Skeletal muscle cell (primary cell): ENCODE measurements around the gene C1orf52.

Experiments
- DNase-seq: peaks from one replicate; pipeline ENCODE4 v3.0.0-alpha.2; 2010; ENCODE audit warnings: low read depth
- H3K4me3 ChIP-seq: 2 replicates; pipeline ENCODE4 v1.5.1; 2011; ENCODE audit warnings: low read depth, mild to moderate bottlenecking, control low read depth, low read length, moderate library complexity

C1orf52 gene

GRCh38 chr1:85243372-85243771, 16.1 kb downstream of the C1orf52 start:
- DNase-seq, result no peak

DNA sequence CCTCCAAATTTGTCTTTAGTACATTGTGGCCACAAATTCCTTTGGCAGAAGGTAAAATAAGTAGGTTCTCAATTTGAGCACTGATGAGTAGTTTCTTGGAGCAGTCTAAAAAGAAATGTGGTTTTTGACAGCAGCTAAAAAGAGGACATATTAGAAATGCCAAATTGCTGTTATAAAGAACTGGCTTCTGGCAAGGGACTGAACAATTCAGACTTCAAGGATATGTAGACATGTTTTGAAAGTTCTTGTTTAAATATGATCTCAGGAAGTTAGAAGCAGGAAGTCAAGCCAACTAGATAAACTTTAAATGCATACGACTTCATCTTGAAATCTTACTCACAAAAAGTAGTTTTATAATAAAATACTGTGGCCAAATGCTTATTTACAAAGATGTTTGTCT, 18.8 kb downstream of the C1orf52 start:
- no peak for DNase-seq

More at GRCh38 chr1:85243372-85243771, 16.1 kb downstream of the C1orf52 start:
- no peak overlapping the region for H3K4me3 ChIP-seq

DNA sequence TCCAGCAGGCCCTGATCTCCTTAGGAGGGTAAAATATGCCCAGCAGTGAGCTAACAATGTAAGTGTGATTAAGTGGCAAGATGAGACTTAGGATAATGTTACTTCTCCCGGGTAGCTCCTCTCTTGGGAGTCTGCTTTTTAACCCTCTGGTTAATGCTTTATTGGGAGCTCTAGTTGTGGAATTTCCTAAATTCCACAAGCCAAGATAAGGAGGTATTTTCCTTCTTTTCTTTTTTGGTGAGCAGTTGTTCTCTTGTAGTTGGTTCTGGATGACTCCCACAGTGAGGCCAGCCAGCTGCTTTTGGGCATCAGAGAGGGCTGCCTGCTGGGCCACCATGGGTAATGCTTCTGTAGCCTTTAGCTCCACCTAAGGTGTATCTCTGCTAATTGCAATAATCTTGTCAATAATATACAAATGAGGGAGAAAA, 19.3 kb downstream of the C1orf52 start:
- no peak overlapping the region for H3K4me3 ChIP-seq
- no peak for DNase-seq

More for the DNA sequence above, 18.8 kb downstream of the C1orf52 start:
- no peak overlapping the region for H3K4me3 ChIP-seq

- no peak for DNase-seq
- H3K4me3 ChIP-seq, result no peak overlapping the region
These were observed 21.8 kb downstream of the C1orf52 start for GRCh38 chr1:85237613-85238012.

GRCh38 chr1:85230305-85230977, 29.0 kb downstream of the C1orf52 start:
- no peak overlapping the region for H3K4me3 ChIP-seq
- no peak for DNase-seq

DNA sequence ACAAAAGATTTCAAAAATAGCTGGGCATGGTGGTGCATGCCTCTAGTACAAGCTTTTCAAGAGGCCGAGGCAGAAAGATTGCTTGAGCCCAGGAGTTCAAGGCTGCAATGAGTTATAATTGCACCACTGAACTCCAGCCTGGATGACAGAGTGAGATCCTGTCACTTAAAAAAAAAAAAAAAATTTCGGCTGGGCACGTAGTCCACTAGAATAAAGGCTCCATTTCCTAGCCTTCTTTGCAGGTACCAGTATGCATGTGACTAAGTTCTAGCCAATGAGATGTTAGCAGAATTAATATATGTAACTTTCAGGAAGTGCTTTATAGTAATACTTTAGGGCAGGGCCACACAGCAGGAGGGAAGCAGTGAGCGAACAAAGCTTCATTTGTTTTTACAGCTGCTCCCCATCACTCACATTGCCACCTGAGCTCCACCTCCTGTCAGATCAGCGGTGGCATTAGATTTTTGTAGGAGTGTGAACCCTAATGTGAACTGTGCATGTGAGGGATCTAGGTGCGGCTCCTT, 29.8 kb downstream of the C1orf52 start:
- no peak for DNase-seq

GRCh38 chr1:85228972-85229371, 30.5 kb downstream of the C1orf52 start:
- DNase-seq, result no peak
- H3K4me3 ChIP-seq, result no peak overlapping the region

More for the DNA sequence above, 29.8 kb downstream of the C1orf52 start:
- H3K4me3 ChIP-seq, result no peak overlapping the region

- no peak overlapping the region for H3K4me3 ChIP-seq
- DNase-seq, result no peak
These were observed 33.7 kb downstream of the C1orf52 start for GRCh38 chr1:85225624-85226380.

DNA sequence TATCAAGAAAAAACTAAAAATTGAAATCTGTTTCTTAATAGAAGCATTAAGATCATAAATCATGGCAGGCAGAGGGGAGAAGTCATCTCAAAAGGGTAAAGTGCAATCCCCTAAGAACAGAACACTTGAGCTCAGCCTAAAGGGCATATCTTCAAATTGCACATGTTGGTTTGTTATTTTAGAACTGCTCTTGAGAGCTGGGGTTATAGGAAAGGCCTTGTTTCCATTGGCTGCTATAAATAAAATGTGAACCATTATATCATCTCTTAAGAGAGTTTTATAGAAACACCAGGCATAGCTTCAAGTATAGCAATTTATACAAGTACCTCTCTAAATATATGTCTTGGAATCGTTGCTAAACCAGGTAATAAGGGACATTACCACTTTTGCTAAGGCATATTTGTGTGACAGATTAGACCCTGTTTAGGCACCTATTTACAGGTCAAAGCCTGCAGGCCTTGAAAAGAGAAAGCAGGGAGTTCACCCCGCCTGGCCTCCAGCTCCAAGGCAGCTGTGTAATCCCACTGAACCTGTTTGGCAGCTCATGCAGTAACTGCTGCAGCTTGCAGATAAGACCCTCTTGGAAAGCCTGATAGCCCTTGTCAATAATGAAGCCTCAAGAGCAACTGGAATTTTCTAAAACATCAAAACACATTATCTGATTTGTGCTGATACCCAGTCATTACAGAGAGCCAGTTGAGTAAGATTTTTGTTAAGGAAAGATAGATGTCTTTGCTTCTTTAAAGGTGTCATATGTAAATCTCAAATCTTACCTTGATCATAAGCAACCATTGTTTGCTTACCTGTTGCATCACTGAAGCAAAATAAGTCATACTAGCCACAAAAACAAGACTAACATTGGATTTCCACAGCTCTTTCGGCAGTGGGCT, 34.5 kb downstream of the C1orf52 start:
- no peak for DNase-seq
- no peak overlapping the region for H3K4me3 ChIP-seq

DNA sequence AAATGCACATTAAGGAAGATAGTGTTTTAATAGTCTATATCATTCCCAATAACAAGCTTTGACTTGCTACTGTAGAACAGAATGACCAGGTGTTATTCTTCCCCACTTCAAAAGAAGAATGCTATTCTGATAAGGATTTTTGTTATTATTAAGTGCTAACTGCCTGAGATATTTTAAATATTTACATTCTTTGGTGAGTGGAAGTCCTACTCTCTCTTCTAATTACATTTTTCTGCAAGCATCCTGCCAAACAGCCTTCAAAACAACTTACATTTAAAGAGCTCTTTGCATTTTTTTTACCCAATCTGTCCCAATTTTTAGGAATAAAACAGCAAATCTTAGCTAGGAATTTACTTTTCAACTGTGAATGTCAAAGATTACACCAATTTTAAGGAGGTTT, 35.2 kb downstream of the C1orf52 start:
- DNase-seq, result no peak
- no peak overlapping the region for H3K4me3 ChIP-seq

GRCh38 chr1:85223334-85223733, 36.1 kb downstream of the C1orf52 start:
- H3K4me3 ChIP-seq, result no peak overlapping the region
- no peak for DNase-seq

- H3K4me3 ChIP-seq, result no peak overlapping the region
- DNase-seq, result no peak
These were observed 38.7 kb downstream of the C1orf52 start for GRCh38 chr1:85220756-85221201.

- no peak overlapping the region for H3K4me3 ChIP-seq
- DNase-seq, result no peak
These were observed 39.4 kb downstream of the C1orf52 start for GRCh38 chr1:85219853-85220610.

GRCh38 chr1:85216697-85217096, 42.8 kb downstream of the C1orf52 start:
- DNase-seq, result no peak
- no peak overlapping the region for H3K4me3 ChIP-seq

- DNase-seq, result no peak
- no peak overlapping the region for H3K4me3 ChIP-seq
These were observed 44.8 kb downstream of the C1orf52 start for GRCh38 chr1:85214654-85215053.

DNA sequence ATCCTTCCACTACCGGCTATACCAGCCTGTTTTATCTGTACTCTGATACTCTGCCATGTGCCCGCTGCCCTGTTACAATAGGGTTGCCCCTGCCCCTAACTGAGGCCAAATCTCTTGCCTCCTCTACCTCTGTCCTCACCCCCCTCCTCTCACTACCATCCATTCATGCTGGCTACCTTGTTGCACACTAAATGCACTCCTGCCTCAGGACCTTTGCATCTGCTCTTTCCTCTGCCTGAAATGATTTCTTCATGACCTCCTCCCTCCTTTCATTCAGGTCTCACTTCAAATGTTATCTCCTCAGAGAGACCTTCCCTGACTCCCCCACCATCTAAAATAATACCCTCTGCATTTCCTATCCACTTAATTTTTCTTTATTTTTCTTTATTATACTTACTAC, 51.0 kb downstream of the C1orf52 start:
- no peak overlapping the region for H3K4me3 ChIP-seq
- DNase-seq, result no peak

DNA sequence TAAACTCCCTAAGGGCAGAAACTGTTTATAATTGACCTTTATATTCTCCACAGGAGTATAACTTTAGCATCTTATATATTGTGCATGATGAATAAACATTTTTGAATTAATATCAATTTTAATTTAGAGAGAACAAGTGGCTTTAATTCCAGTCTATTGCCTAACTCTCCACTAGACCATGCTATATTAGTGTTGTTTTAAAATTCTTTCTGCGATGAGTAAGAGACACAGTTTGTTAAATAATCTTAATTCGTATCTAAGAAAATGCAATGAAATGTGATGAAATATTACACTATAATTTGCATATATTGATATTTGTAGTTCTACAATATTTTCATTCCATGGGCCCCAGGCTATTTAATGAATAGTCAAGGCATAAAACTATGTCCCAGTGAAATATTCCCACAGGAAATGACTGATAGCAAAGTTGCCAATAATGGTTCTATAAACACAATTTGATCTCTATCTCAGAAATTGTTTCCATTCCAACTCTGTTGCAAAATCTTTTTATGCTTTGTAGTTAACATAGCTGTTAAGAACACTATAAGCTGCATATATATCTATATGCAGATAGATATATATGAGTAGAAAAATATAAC, 55.8 kb downstream of the C1orf52 start:
- DNase-seq, result no peak
- H3K4me3 ChIP-seq, result no peak overlapping the region

GRCh38 chr1:85202864-85203255, 56.6 kb downstream of the C1orf52 start:
- no peak for DNase-seq
- H3K4me3 ChIP-seq, result no peak overlapping the region
